BJ (cell line): ENCODE measurements around the gene SLC22A14. TPM values are rescaled to one million over a fixed set of nuclear protein-coding genes. Genes with fewer than 3 reads are reported as not detected.

Experiments
- CTCF ChIA-PET: fragments of 350-600 bp; formaldehyde crosslinking; extraction: SDS; loops from one replicate; lab custom pipeline; 2021; ENCODE audit warnings: antibody characterized with exemption, inconsistent platforms; lab: Yijun Ruan, JAX
- POLR2A ChIA-PET: fragments of 300-600 bp; sonication (Branson Sonifier 250); formaldehyde crosslinking; extraction: SDS; loops from one replicate; lab custom pipeline; 2021; ENCODE audit warnings: antibody characterized with exemption; lab: Charles Lee
- DNase-seq: peaks from one replicate; pipeline ENCODE4 v3.0.0-alpha.2; 2011; ENCODE audit warnings: low read depth
- H3K27me3 ChIP-seq: 2 replicates; pipeline ENCODE4 v1.6.0; 2011; ENCODE audit warnings: low read length; ENCODE audit not compliant: control insufficient read depth, insufficient read depth
- H3K36me3 ChIP-seq: 2 replicates; pipeline ENCODE4 v1.5.1; 2011; ENCODE audit warnings: low read length; ENCODE audit not compliant: control insufficient read depth, insufficient read depth
- H3K4me3 ChIP-seq: 2 replicates; pipeline ENCODE4 v1.5.1; 2011; ENCODE audit warnings: low read depth, mild to moderate bottlenecking, control low read depth, low read length
- polyA plus RNA-seq: library from polyadenylated mRNA; depleted of rRNA; stranded (reverse); fragments of >200 nt; gene quantifications from 2 replicates; pipeline ENCODE4 v1.2.3, GENCODE V29; 2011
- TF ChIP-seq, protein P1 (sequence below): IDR thresholded peaks from 2 replicates; pipeline ENCODE4 v1.5.1; 2011; ENCODE audit warnings: low read depth, mild to moderate bottlenecking, control low read depth, inconsistent platforms, low read length, moderate library complexity; ENCODE audit not compliant: insufficient read depth

The SLC22A14 gene
- polyA plus RNA-seq, 1 experiment = 0.15 TPM

DNA sequence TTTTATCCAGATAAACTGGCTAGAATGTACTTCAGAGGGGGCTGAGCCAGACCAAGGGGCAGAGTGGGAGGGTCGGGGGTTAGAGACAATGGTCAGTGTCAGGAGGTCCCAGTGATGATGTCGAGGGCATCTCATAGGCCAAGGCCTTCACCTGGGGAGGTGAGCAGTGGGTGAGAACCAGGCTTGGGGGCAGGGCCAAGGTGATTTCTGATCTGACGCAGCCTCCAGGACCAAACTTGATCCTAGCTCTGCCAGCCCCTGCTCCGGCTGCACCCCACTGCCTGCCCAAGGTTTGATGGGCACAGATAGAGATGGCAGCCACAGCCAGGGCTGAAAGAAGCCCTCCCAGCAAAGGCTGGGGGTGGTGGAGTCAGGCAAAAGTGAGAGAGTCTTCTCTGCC, 79.4 kb downstream of the SLC22A14 start:
- TF ChIP-seq, protein P1, sequence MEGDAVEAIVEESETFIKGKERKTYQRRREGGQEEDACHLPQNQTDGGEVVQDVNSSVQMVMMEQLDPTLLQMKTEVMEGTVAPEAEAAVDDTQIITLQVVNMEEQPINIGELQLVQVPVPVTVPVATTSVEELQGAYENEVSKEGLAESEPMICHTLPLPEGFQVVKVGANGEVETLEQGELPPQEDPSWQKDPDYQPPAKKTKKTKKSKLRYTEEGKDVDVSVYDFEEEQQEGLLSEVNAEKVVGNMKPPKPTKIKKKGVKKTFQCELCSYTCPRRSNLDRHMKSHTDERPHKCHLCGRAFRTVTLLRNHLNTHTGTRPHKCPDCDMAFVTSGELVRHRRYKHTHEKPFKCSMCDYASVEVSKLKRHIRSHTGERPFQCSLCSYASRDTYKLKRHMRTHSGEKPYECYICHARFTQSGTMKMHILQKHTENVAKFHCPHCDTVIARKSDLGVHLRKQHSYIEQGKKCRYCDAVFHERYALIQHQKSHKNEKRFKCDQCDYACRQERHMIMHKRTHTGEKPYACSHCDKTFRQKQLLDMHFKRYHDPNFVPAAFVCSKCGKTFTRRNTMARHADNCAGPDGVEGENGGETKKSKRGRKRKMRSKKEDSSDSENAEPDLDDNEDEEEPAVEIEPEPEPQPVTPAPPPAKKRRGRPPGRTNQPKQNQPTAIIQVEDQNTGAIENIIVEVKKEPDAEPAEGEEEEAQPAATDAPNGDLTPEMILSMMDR = no peak
- ChIA-PET POLR2A (no interaction called here), CTCF (interaction anchor here (1.4 kb wide), 1 partner anchor 15 kb away, joined by 3 read pairs; no protein-coding TSS in a partner anchor)
- Histone ChIP-seq H3K27me3 (no peaks in the 10 kb centered on the region), H3K4me3 (no peak overlapping the region), H3K36me3 (peaks cover 4% of the 10 kb centered on the region)
- no peak for DNase-seq

DNA sequence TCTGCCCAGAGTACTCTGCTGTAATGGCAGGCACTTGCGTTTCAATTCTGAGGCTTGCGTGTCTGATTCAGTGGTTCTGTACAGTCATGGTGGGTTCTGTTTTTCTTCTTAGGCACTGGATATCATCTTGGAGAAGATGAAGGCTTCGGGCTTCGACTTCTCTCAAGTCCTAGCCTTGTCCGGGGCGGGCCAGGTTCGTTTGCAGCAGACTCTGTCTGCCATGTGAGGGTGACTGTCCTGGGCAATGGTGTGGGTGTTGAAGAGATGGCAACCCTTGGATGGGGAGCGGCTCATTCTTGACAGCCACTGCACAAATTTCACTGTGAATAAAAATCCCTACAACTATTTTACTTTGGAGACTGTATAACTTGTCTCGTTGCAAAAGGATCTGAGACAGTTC, 80.7 kb downstream of the SLC22A14 start:
- CTCF ChIA-PET = interaction anchor here (3.1 kb wide), 1 partner anchor 17 kb away, joined by 13 read pairs; the partner anchor contains the start of gene XYLB
- H3K4me3 ChIP-seq = no peak overlapping the region
- TF ChIP-seq, protein P1 = no peak
- H3K36me3 ChIP-seq = peaks cover 4% of the 10 kb centered on the region
- no peak for DNase-seq
- POLR2A ChIA-PET = no interaction called here
- no peaks in the 10 kb centered on the region for H3K27me3 ChIP-seq

- Histone ChIP-seq H3K4me3 (no peak overlapping the region), H3K36me3 (peaks cover 4% of the 10 kb centered on the region), H3K27me3 (no peaks in the 10 kb centered on the region)
- POLR2A ChIA-PET = no interaction called here
- DNase-seq = no peak
- CTCF ChIA-PET = interaction anchor here (0.8 to 3.1 kb wide), 2 partner anchors 19 to 33 kb away, joined by 3 to 13 read pairs; partner anchors contain the start of gene XYLB
- TF ChIP-seq, protein P1 = no peak
Observed at GRCh38 chr3:38364721-38365400, 82.8 kb downstream of the SLC22A14 start.

GRCh38 chr3:38365469-38366062, 83.5 kb downstream of the SLC22A14 start:
- TF ChIP-seq, protein P1 = no peak
- no peak for DNase-seq
- Histone ChIP-seq H3K4me3 (no peak overlapping the region), H3K36me3 (peaks cover 4% of the 10 kb centered on the region), H3K27me3 (no peaks in the 10 kb centered on the region)
- ChIA-PET POLR2A (no interaction called here), CTCF (interaction anchor here (0.8 to 3.1 kb wide), 2 partner anchors 20 to 32 kb away, joined by 3 to 13 read pairs; partner anchors contain the start of gene XYLB)

- ChIA-PET POLR2A (no interaction called here), CTCF (interaction anchor here (0.8 to 3.1 kb wide), 2 partner anchors 20 to 32 kb away, joined by 3 to 13 read pairs; partner anchors contain the start of gene XYLB)
- peaks cover 4% of the 10 kb centered on the region for H3K36me3 ChIP-seq
Observed at GRCh38 chr3:38366082-38366481, 84.0 kb downstream of the SLC22A14 start.

More at GRCh38 chr3:38366082-38366481, 84.0 kb downstream of the SLC22A14 start:
- TF ChIP-seq, protein P1 = no peak
- H3K4me3 ChIP-seq = no peak overlapping the region
- no peaks in the 10 kb centered on the region for H3K27me3 ChIP-seq
- DNase-seq = no peak
